Measurements from ENCODE around the gene MAD2L1.

MAD2L1 gene

GRCh38 chr4:120049732-120050494, 16.7 kb downstream of the MAD2L1 start:
- H3K27ac Mint-ChIP-seq = peak overlapping the region; percentile 47
- ATAC-seq = peak; percentile 89
- no peaks in the 10 kb centered on the region for H3K27me3 Mint-ChIP-seq
- H3K9me3 Mint-ChIP-seq = no peaks in the 10 kb centered on the region
- H3K4me1 Mint-ChIP-seq = peaks cover 4% of the 10 kb centered on the region
- peaks cover 2% of the 10 kb centered on the region for H3K36me3 Mint-ChIP-seq (ENCODE audit: low read depth)
- DNase-seq = peak; percentile 70
- H3K4me3 Mint-ChIP-seq = no peak overlapping the region

GRCh38 chr4:120043828-120044227, 22.8 kb downstream of the MAD2L1 start:
- Mint-ChIP-seq H3K4me3 (no peak overlapping the region), H3K36me3 (ENCODE audit: low read depth) (peaks cover 5% of the 10 kb centered on the region), H3K4me1 (no peaks in the 10 kb centered on the region), H3K27me3 (no peaks in the 10 kb centered on the region), H3K9me3 (peaks cover 7% of the 10 kb centered on the region), H3K27ac (no peak overlapping the region)
- ATAC-seq (no peak), DNase-seq (no peak)

GRCh38 chr4:120037411-120037810, 29.2 kb downstream of the MAD2L1 start:
- H3K27me3 Mint-ChIP-seq = peaks cover 16% of the 10 kb centered on the region

GRCh38 chr4:120034913-120035312, 31.7 kb downstream of the MAD2L1 start:
- no peak for ATAC-seq

More at GRCh38 chr4:120037411-120037810, 29.2 kb downstream of the MAD2L1 start:
- no peak overlapping the region for H3K4me3 Mint-ChIP-seq
- DNase-seq (no peak), ATAC-seq (no peak)
- no peaks in the 10 kb centered on the region for H3K9me3 Mint-ChIP-seq
- H3K4me1 Mint-ChIP-seq = no peaks in the 10 kb centered on the region
- H3K36me3 Mint-ChIP-seq (ENCODE audit: low read depth) = no peaks in the 10 kb centered on the region
- no peak overlapping the region for H3K27ac Mint-ChIP-seq

GRCh38 chr4:120026853-120027252, 39.8 kb downstream of the MAD2L1 start:
- H3K27ac Mint-ChIP-seq = no peak overlapping the region
- H3K4me1 Mint-ChIP-seq = no peaks in the 10 kb centered on the region
- no peaks in the 10 kb centered on the region for H3K9me3 Mint-ChIP-seq
- DNase-seq (no peak), ATAC-seq (no peak)
- no peak overlapping the region for H3K4me3 Mint-ChIP-seq
- H3K27me3 Mint-ChIP-seq = peaks cover 19% of the 10 kb centered on the region
- no peaks in the 10 kb centered on the region for H3K36me3 Mint-ChIP-seq (ENCODE audit: low read depth)

More at GRCh38 chr4:120034913-120035312, 31.7 kb downstream of the MAD2L1 start:
- Mint-ChIP-seq H3K36me3 (ENCODE audit: low read depth) (no peaks in the 10 kb centered on the region), H3K27me3 (peaks cover 23% of the 10 kb centered on the region), H3K27ac (no peak overlapping the region), H3K4me3 (no peak overlapping the region), H3K4me1 (no peaks in the 10 kb centered on the region), H3K9me3 (no peaks in the 10 kb centered on the region)
- no peak for DNase-seq

GRCh38 chr4:120025516-120025915, 41.1 kb downstream of the MAD2L1 start:
- no peak overlapping the region for H3K27ac Mint-ChIP-seq
- no peaks in the 10 kb centered on the region for H3K4me1 Mint-ChIP-seq
- DNase-seq = no peak
- peaks cover 20% of the 10 kb centered on the region for H3K27me3 Mint-ChIP-seq
- no peaks in the 10 kb centered on the region for H3K9me3 Mint-ChIP-seq
- ATAC-seq = no peak
- H3K36me3 Mint-ChIP-seq (ENCODE audit: low read depth) = no peaks in the 10 kb centered on the region
- H3K4me3 Mint-ChIP-seq = no peak overlapping the region

- Mint-ChIP-seq H3K4me1 (no peaks in the 10 kb centered on the region), H3K9me3 (peaks cover 4% of the 10 kb centered on the region), H3K27me3 (peaks cover 22% of the 10 kb centered on the region), H3K4me3 (no peak overlapping the region), H3K36me3 (ENCODE audit: low read depth) (no peaks in the 10 kb centered on the region), H3K27ac (no peak overlapping the region)
- ATAC-seq = no peak
- no peak for DNase-seq
Measured at GRCh38 chr4:120018786-120019185, 47.9 kb downstream of the MAD2L1 start.

GRCh38 chr4:120017939-120018692, 48.5 kb downstream of the MAD2L1 start:
- Mint-ChIP-seq H3K4me3 (no peak overlapping the region), H3K36me3 (ENCODE audit: low read depth) (no peaks in the 10 kb centered on the region), H3K9me3 (peaks cover 4% of the 10 kb centered on the region), H3K4me1 (no peaks in the 10 kb centered on the region), H3K27me3 (peaks cover 20% of the 10 kb centered on the region), H3K27ac (no peak overlapping the region)
- DNase-seq (no peak), ATAC-seq (no peak)

GRCh38 chr4:120011725-120012124, 54.9 kb downstream of the MAD2L1 start:
- H3K9me3 Mint-ChIP-seq = peaks cover 4% of the 10 kb centered on the region
- DNase-seq (no peak), ATAC-seq (no peak)
- peaks cover 15% of the 10 kb centered on the region for H3K27me3 Mint-ChIP-seq
- H3K4me3 Mint-ChIP-seq = no peak overlapping the region
- H3K4me1 Mint-ChIP-seq = no peaks in the 10 kb centered on the region
- H3K36me3 Mint-ChIP-seq (ENCODE audit: low read depth) = no peaks in the 10 kb centered on the region
- no peak overlapping the region for H3K27ac Mint-ChIP-seq

GRCh38 chr4:120010646-120011045, 56.0 kb downstream of the MAD2L1 start:
- Mint-ChIP-seq H3K36me3 (ENCODE audit: low read depth) (no peaks in the 10 kb centered on the region), H3K27ac (no peak overlapping the region), H3K27me3 (peaks cover 13% of the 10 kb centered on the region), H3K9me3 (peaks cover 2% of the 10 kb centered on the region), H3K4me3 (no peak overlapping the region), H3K4me1 (no peaks in the 10 kb centered on the region)
- no peak for DNase-seq
- ATAC-seq = no peak

- no peak for DNase-seq
- Mint-ChIP-seq H3K4me1 (no peaks in the 10 kb centered on the region), H3K36me3 (ENCODE audit: low read depth) (no peaks in the 10 kb centered on the region), H3K9me3 (no peaks in the 10 kb centered on the region), H3K27me3 (peaks cover 8% of the 10 kb centered on the region), H3K27ac (no peak overlapping the region), H3K4me3 (no peak overlapping the region)
- ATAC-seq = no peak
Measured at GRCh38 chr4:120009731-120010130, 56.9 kb downstream of the MAD2L1 start.

GRCh38 chr4:120008957-120009356, 57.7 kb downstream of the MAD2L1 start:
- H3K36me3 Mint-ChIP-seq (ENCODE audit: low read depth) = no peaks in the 10 kb centered on the region

GRCh38 chr4:120007896-120008436, 58.7 kb downstream of the MAD2L1 start:
- DNase-seq (no peak), ATAC-seq (no peak)
- H3K9me3 Mint-ChIP-seq = no peaks in the 10 kb centered on the region
- peaks cover 2% of the 10 kb centered on the region for H3K27me3 Mint-ChIP-seq
- H3K4me3 Mint-ChIP-seq = no peak overlapping the region
- no peaks in the 10 kb centered on the region for H3K36me3 Mint-ChIP-seq (ENCODE audit: low read depth)
- no peak overlapping the region for H3K27ac Mint-ChIP-seq
- no peaks in the 10 kb centered on the region for H3K4me1 Mint-ChIP-seq

More at GRCh38 chr4:120008957-120009356, 57.7 kb downstream of the MAD2L1 start:
- ATAC-seq = no peak
- H3K27me3 Mint-ChIP-seq = peaks cover 4% of the 10 kb centered on the region
- no peaks in the 10 kb centered on the region for H3K9me3 Mint-ChIP-seq
- H3K4me1 Mint-ChIP-seq = no peaks in the 10 kb centered on the region
- no peak overlapping the region for H3K27ac Mint-ChIP-seq
- H3K4me3 Mint-ChIP-seq = no peak overlapping the region
- DNase-seq = no peak

GRCh38 chr4:120007191-120007871, 59.3 kb downstream of the MAD2L1 start:
- H3K4me1 Mint-ChIP-seq = no peaks in the 10 kb centered on the region
- H3K27ac Mint-ChIP-seq = no peak overlapping the region
- no peak for DNase-seq
- H3K27me3 Mint-ChIP-seq = peaks cover 2% of the 10 kb centered on the region
- H3K9me3 Mint-ChIP-seq = no peaks in the 10 kb centered on the region
- no peak overlapping the region for H3K4me3 Mint-ChIP-seq
- ATAC-seq = no peak
- H3K36me3 Mint-ChIP-seq (ENCODE audit: low read depth) = no peaks in the 10 kb centered on the region
